B cell (primary cell): ENCODE results near the gene NUFIP1.

ENCODE experiments used
- CTCF ChIP-seq: fragments of 200-600 bp; IDR thresholded peaks from one replicate; pipeline ENCODE4 v1.8.0; 2022; ENCODE audit warnings: antibody characterized with exemption, mild to moderate bottlenecking
- EZH2 ChIP-seq: IDR thresholded peaks from 2 replicates; pipeline ENCODE4 v1.6.1; 2012; ENCODE audit warnings: borderline replicate concordance, low read depth, mild to moderate bottlenecking, moderate library complexity, low read length; ENCODE audit not compliant: insufficient read depth, poor library complexity, severe bottlenecking

GRCh38 chr13:45034342-45034741 is 45.1 kb upstream of the NUFIP1 start:
- TF ChIP-seq CTCF (no peak), EZH2 (no peak)
